Heart left ventricle (tissue), 16 donors: ENCODE data around the gene PTOV1. TPM values are rescaled to one million over a fixed set of nuclear protein-coding genes. Genes with fewer than 3 reads are reported as not detected.
A peak's percentile ranks its signal among the peaks of the same experiment; 100 is the strongest.

Experiments used
- ATAC-seq, 4 donors: fragments of 200-7000 bp; cut with Tn5 transposase; one replicate each; pipeline ENCODE4 v1.9.1; 2020 to 2022; ENCODE audit warnings: moderate library complexity in 4 of 4, mild to moderate bottlenecking in 3 of 4, moderate number of reproducible peaks in 1 of 4
- DNase-seq, 5 donors: peaks; one replicate each; pipeline ENCODE4 v3.0.0-alpha.2; 2020
- H3K27ac ChIP-seq, 12 donors: fragments of 200-600 bp; sonication (generic) in 4 of 12; one replicate each; pipeline versions ENCODE4 v1.5.0 to v1.8.0; 2016 to 2022; ENCODE audit warnings: mild to moderate bottlenecking in 2 of 12
- H3K27me3 ChIP-seq, 9 donors: fragments of 200-600 bp; sonication (generic) in 2 of 9; one replicate each; pipeline versions ENCODE4 v1.5.1 to v1.8.0; 2016 to 2022; ENCODE audit warnings: mild to moderate bottlenecking in 3 of 9
- H3K36me3 ChIP-seq, 9 donors: fragments of 200-600 bp; sonication (generic) in 2 of 9; one replicate each; pipeline versions ENCODE4 v1.5.0 to v1.8.0; 2018 to 2022; ENCODE audit warnings: mild to moderate bottlenecking in 2 of 9
- H3K4me1 ChIP-seq, 12 donors: fragments of 200-600 bp; sonication (generic) in 4 of 12; one replicate each; pipeline versions ENCODE4 v1.5.0 to v1.8.0; 2016 to 2022; ENCODE audit warnings: mild to moderate bottlenecking in 3 of 12
- H3K4me3 ChIP-seq, 12 donors: fragments of 200-600 bp; sonication (generic) in 4 of 12; one replicate each; pipeline versions ENCODE4 v1.5.0 to v1.8.0; 2017 to 2022; ENCODE audit warnings: mild to moderate bottlenecking in 9 of 12, moderate library complexity in 4 of 12
- H3K9me3 ChIP-seq, 12 donors: fragments of 200-600 bp; sonication (generic) in 4 of 12; one replicate each; pipeline versions ENCODE4 v1.5.0 to v1.8.0; 2016 to 2022; ENCODE audit warnings: mild to moderate bottlenecking in 1 of 12
- CTCF ChIP-seq, 12 donors: fragments of 200-600 bp; sonication (generic) in 4 of 12; IDR thresholded peaks; one replicate each; pipeline versions ENCODE4 v1.5.0 to v1.8.0; 2018 to 2022; ENCODE audit warnings: antibody characterized with exemption in 12 of 12, mild to moderate bottlenecking in 5 of 12
- POLR2A ChIP-seq, 2 donors: fragments of 450-650 bp; IDR thresholded peaks; one replicate each; pipeline ENCODE4 v1.6.1; 2017; ENCODE audit warnings: antibody characterized with exemption in 2 of 2, mild to moderate bottlenecking in 2 of 2, moderate library complexity in 2 of 2
- WGBS, 4 donors: extraction: QIAGEN DNeasy Blood & Tissue Kit in 2 of 4; methylation state at CpG; one replicate each; pipeline versions ENCODE4 v1.1.5 to v1.1.7; 2013 to 2018; 5-methylcytosine and 5-hydroxymethylcytosine counted together
- intact Hi-C, 10 donors: fragments of 100-400 bp; cut with DNase I; formaldehyde crosslinking; loops; one replicate each; pipeline versions ENCODE4 v1.11.1 to v1.14.2; 2022
- long read RNA-seq, 3 donors: library from polyadenylated mRNA; unstranded; transcript quantifications; one replicate each; pipeline ENCODE4 v2.0.0, GENCODE V29; 2020 to 2021
- polyA plus RNA-seq, 2 donors: library from polyadenylated mRNA; stranded (reverse); fragments of 200-250 nt; gene quantifications; one replicate each; pipeline ENCODE4 v1.2.3, GENCODE V29; 2013
- total RNA-seq, 9 donors: library from RNA; depleted of rRNA in 2 of 9; stranded (reverse); fragments of >200 nt in 2 of 9; fragmentation: NEBNext Ultra II Directional in 3 of 9; extraction: Animal tissue kit (Norgen Biotek cat#: 25700) in 3 of 9; gene quantifications; one replicate each; pipeline versions ENCODE4 v1.1.0 to v1.2.4, GENCODE V29; 2016 to 2023
- donor health status: ischemic (EF 13 %, LVEDD 7.1; RV severe dilation, severe dysfunction).
- donor health status: healthy with polysubstance abuse.
- donor health status: DM: no; HTN: yes; CAD: no.
- donor health status: DM: no; HTN: no; CAD: no.
- donor health status: ischemic (EF 25% LVEDD 6.9; RV normal size, moderate dysfunction).
- donor health status: ischemic (EF 25% LVEDD 5.7; RV mildly dilated, moderate dysfunction).
- donor health status: healthy.
- donor health status: DM: yes; HTN: yes; CAD: no.
- donor health status: ischemic (EF 35%, LVEDD 5.7; RV mildly dilated, moderate dysfunction).
- donor health status: nonischemic (EF 11% LVEDD 7.7; RV severe dilation, severe dysfunction).
- donor health status: DM: yes; HTN: yes; CAD: no.
- donor health status: PGD.
- donor health status: ischemic (EF 29% LVEDD 5.4; RV normal size, mild dysfunction).
- donor health status: nonischemic (EF 23%, LVEDD 6.1; RV moderate dilation, normal function).

The PTOV1 gene
- total RNA-seq (100 to 1,000 TPM in 1 of 9 donors, 10 to 100 TPM in 8; 70.9 to 109 (median 91.5) TPM), polyA plus RNA-seq (100 to 1,000 TPM in 1 of 2 donors, 10 to 100 TPM in 1; 85.9 to 135 TPM)
- long read RNA-seq, donor 1, transcript PTOV1-212 (13 exons, 1,577 nt), result major isoform, 57 of 94 reads
- long read RNA-seq, donor 1, partial matches to known transcripts, result 10 of 94 reads
- long read RNA-seq, donor 1, other reads (novel, unspliced or antisense), result 17 of 94 reads
- long read RNA-seq, donor 2, transcript PTOV1-212 (13 exons, 1,577 nt), result major isoform, 9 of 69 reads
- long read RNA-seq, donor 2, partial matches to known transcripts, result 34 of 69 reads
- long read RNA-seq, donor 2, other reads (novel, unspliced or antisense), result 16 of 69 reads
- long read RNA-seq, donor 3, transcript PTOV1-212 (13 exons, 1,577 nt), result major isoform, 40 of 64 reads
- long read RNA-seq, donor 3, partial matches to known transcripts, result 5 of 64 reads
- long read RNA-seq, donor 3, other reads (novel, unspliced or antisense), result 10 of 64 reads

GRCh38 chr19:49850487-49851342, at the start of gene PTOV1:
Gene PTOV1 (plus strand): TSS chr19:49851159.
- no peaks in the 10 kb centered on the region for H3K27me3 ChIP-seq
- ATAC-seq, result peak; percentile 94 to 97 (median 94)
- DNase-seq, result peak; percentile 92 to 96 (median 93)
- peak within 1 kb of the TSS; percentile 60 to 99 (median 76) for H3K4me3 ChIP-seq
- intact Hi-C loops, result loop anchor here in 6 of 10 donors (1.0 to 5.0 kb wide), 6 partner anchors 16 to 173 kb away; partner anchors contain the start of genes MED25 (in 4 of the 6), FUZ (in 1 of the 6), PNKP (in 1 of the 6) and PRMT1 (in 1 of the 6)
- peak; percentile 29 to 86 for TF ChIP-seq POLR2A (IDR thresholded peaks at IDR 0.05)
- TF ChIP-seq CTCF (IDR thresholded peaks at IDR 0.05), result no peak
- peak within 1 kb of the TSS; percentile 93 to 100 (median 99) for H3K27ac ChIP-seq
- H3K36me3 ChIP-seq, result peaks cover 0 to 16% (median 11%) of the 10 kb centered on the region in 9 donors
- WGBS, 4 donors, result 1% methylated on average over 36 to 98 of the region's 98 CpGs
- peaks cover 0 to 9% (median 0%) of the 10 kb centered on the region in 12 donors for H3K9me3 ChIP-seq
- peaks cover 3 to 42% (median 25%) of the 10 kb centered on the region in 12 donors for H3K4me1 ChIP-seq

GRCh38 chr19:49801401-49801888, 49.5 kb upstream of the PTOV1 start:
- peak in 1 of 4 donors; percentile 1 for ATAC-seq
- peak overlapping the region in 7 of 12 donors; percentile 49 to 74 (median 57) for H3K27ac ChIP-seq
- intact Hi-C loops, result loop anchor here in 1 of 10 donors (5.0 kb wide), 1 partner anchor 34 kb away; the partner anchor contains the start of gene AP2A1
- no peaks in the 10 kb centered on the region for H3K27me3 ChIP-seq
- no peaks in the 10 kb centered on the region for H3K9me3 ChIP-seq
- no peak for DNase-seq
- H3K36me3 ChIP-seq, result peaks cover 0 to 96% (median 85%) of the 10 kb centered on the region in 9 donors
- H3K4me3 ChIP-seq, result peak overlapping the region in 10 of 12 donors; percentile 28 to 61 (median 42)
- peaks cover 0 to 14% (median 1%) of the 10 kb centered on the region in 12 donors for H3K4me1 ChIP-seq
- TF ChIP-seq POLR2A (IDR thresholded peaks at IDR 0.05), result no peak
- TF ChIP-seq CTCF (IDR thresholded peaks at IDR 0.05), result no peak
- 77 to 87% (median 83%) methylated on average over 25 to 32 of the region's 32 CpGs for WGBS, 4 donors

- H3K36me3 ChIP-seq, result peaks cover 0 to 96% (median 81%) of the 10 kb centered on the region in 9 donors
- peak overlapping the region in 9 of 12 donors; percentile 32 to 74 (median 55) for H3K27ac ChIP-seq
- no peaks in the 10 kb centered on the region for H3K9me3 ChIP-seq
- H3K27me3 ChIP-seq, result no peaks in the 10 kb centered on the region
- H3K4me1 ChIP-seq, result peaks cover 0 to 14% (median 1%) of the 10 kb centered on the region in 12 donors
- intact Hi-C loops, result loop anchor here in 1 of 10 donors (5.0 kb wide), 1 partner anchor 35 kb away; the partner anchor contains the start of gene AP2A1
- TF ChIP-seq CTCF (IDR thresholded peaks at IDR 0.05) (peak in 9 of 12 donors; percentile 12 to 51 (median 27)), POLR2A (IDR thresholded peaks at IDR 0.05) (no peak)
- DNase-seq, result peak; percentile 91 to 96 (median 94)
- peak overlapping the region in 10 of 12 donors; percentile 28 to 61 (median 42) for H3K4me3 ChIP-seq
- ATAC-seq, result peak; percentile 80 to 91 (median 85)
- WGBS, 4 donors, result 41 to 51% (median 45%) methylated on average over 31 to 38 of the region's 38 CpGs
Observed at GRCh38 chr19:49801966-49802661, 48.8 kb upstream of the PTOV1 start.
